HG03571 (cell line): ENCODE results near the gene DIP2C.
"Not testable (repeated sequence)": the region's sequence is repeated elsewhere in the genome, so short reads cannot be mapped to it uniquely, and the experiment has no call there.

Experiments
- ATAC-seq: cut with Tn5 transposase; IDR thresholded peaks from one replicate; pipeline ENCODE4 v1.9.1; 2021; ENCODE audit not compliant: unreplicated experiment

DIP2C gene

DNA sequence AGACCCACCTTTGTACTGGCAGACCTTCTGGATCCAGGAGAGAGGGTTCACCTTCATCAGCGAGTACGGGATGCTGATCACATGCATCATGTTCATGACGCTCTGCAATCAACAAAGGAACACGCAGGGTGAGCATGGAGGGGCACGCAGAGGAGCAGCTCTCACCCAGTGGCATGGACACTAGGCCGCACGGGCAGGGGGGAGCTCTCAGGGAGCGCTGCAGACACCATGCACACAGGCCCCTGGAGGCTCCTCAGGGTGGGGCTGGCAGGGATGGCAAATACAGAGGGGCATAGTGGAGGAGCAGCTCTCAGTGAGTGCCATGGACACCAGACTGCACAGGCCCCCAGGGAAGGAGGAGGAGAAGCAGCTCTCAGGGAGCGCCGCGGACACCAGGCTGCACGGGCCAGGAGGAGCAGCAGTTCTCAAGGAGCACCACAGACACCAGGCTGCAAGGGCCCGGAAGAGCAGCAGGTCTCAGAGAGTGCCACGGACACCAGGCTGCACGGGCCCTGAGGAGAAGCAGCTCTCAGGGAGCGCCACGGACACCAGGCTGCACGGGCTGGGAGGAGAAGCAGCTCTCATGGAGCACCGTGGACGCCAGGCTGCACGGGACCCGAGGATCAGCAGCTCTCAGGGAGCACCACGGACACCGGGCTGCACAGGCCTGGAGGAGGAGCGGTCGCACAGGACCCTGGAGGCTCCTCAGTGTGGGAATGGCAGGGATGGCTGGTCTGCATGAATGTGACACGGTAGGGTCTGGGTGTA, 304.7 kb downstream of the DIP2C start:
- no peak for ATAC-seq

DNA sequence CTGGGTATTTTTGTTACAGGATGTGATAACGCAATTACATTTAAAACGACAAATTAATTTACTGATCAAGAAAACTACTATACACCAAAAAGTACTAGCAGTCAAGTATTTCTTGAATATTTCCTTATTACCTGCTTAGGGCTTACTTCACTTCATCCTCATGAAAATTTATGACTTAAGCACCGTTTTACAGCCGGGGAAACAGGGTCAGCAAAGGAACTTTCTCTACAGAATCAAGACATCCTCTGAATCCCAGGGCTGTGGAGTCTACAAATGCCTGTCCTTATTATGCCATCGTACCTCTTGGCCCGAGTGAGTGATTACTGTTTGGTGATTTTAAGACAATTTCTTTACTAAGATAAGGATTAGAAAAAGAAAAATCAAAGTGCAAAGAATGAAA, 305.9 kb downstream of the DIP2C start:
- no peak for ATAC-seq

GRCh38 chr10:381805-382204, 307.7 kb downstream of the DIP2C start:
- ATAC-seq = no peak

- ATAC-seq = no peak
These were observed 308.1 kb downstream of the DIP2C start for GRCh38 chr10:381346-381745.

DNA sequence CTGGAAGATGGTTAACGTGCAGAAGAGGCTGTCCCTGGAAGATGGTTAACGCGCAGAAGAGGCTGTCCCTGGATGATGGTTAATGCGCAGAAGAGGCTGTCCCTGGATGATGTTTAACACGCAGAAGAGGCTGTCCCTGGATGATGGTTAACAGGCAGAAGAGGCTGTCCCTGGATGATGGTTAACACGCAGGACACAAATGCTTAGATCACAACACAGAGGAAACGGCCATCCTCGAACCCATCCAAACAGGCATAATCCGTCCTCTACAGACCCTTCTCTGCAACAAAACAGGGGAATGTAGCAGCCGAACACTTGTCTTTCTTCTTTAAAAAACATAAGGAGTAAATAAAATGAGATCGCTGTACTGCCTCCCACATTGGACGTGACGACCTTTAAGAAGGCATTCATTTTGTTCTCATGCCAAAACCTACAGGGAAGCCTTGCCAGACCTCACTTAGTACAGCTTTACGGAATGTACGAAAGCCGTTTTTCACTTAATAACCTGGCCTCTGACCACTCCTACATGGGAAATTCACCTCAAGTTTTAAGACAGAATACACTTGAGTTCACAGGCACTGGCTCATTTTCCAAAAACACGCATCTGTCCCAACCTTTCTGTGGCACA, 309.0 kb downstream of the DIP2C start:
- ATAC-seq = no peak

GRCh38 chr10:378930-379704, 310.4 kb downstream of the DIP2C start:
- no peak for ATAC-seq

DNA sequence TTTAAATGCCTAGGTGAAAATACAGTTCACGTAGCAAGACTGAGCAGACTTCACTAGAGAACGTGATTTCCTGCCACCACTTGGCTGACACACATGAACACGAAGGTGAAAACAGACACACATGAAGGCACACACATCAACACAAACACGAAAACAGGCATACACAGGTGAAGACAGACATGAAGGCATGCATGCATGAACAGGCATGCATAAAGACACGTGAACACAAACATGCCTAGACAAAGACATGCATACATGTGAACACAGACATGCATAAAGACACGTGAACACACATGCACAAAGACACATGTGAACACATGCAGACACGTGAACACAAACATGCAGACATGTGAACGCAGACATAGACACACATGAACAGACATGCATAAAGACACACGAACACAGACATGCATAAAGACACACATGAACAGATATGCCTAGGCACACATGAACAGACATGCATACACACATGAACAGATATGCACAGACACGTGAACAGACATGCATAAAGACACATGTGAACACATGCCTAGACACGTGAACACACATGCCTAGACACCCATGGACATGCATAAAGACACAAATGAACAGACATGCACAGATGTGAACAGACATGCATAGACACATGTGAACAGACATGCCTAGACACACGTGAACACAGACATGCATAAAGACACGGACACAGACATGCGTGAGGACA, 311.1 kb downstream of the DIP2C start:
- ATAC-seq = no peak

- no peak for ATAC-seq
These were observed 312.2 kb downstream of the DIP2C start for GRCh38 chr10:377228-377627.

DNA sequence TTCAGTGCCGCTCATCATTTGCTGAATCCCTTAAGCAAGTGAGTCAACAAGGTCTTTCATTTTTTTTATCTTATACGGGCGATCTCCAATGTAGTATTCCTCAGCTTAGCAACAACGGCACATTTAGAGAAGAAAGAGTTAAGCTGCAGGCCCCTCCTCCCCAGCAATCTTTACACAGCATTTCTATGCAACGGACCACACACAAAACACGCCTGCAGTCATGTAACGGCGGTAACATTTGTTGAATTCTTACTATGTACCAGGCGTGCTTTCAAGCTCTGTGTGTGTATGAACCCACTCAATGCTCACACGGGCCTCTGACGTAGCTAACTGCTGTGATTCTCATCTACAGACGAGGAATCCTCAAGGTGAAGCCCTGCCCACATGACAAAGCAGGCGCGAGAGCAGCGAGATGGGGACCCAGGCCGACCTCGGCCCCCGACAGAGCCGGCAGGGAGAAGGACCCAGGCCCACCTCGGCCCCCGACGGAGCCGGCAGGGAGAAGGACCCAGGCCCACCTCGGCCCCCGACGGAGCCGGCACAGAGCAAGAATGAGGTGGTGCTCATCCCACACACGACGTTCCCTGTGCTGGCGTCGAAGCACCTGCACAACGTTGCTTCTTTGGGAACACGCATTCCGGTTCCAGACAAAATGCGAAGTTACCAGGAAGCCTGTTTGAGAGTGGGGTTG, 313.5 kb downstream of the DIP2C start:
- no peak for ATAC-seq

GRCh38 chr10:374354-374753, 315.1 kb downstream of the DIP2C start:
- no peak for ATAC-seq

GRCh38 chr10:373526-374309, 315.8 kb downstream of the DIP2C start:
- no peak for ATAC-seq

DNA sequence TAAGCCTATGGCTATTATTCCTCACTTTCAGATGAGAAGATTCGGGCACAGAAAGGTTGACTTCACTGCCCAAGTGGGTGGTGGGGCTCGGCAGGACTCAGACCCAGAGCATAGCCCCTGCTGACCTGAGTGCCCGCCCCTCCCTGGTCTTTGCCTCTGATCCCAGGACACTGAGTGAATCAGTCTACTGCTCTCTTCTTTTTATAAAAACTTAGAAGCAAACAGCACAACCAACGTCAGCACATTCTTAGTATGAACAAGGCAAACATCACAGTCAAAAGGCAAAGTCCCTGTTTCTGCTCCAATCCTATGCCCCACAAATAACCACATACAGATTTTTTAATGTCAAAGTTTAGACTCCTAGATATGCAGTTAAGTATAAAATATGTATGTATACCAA, 316.5 kb downstream of the DIP2C start:
- no peak for ATAC-seq

GRCh38 chr10:372566-372965, 316.9 kb downstream of the DIP2C start:
- no peak for ATAC-seq

DNA sequence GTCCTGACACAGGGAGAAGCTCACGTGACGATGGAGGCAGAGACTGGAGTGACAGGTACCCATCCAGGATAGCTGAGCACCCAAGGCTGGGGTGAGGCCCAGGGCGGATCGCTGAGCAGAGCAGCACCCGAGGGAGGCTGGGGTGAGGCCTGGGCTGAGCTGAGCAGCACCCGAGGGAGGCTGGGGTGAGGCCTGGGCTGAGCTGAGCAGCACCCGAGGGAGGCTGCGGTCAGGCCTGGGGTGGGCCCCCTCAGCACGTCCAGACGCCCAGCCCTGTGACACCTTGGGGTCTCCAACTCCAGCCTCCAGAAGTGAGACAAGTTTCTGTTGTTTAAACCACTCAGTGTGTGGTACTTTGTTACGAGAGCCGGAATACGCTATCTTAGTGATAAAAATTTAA, 318.0 kb downstream of the DIP2C start:
- no peak for ATAC-seq

DNA sequence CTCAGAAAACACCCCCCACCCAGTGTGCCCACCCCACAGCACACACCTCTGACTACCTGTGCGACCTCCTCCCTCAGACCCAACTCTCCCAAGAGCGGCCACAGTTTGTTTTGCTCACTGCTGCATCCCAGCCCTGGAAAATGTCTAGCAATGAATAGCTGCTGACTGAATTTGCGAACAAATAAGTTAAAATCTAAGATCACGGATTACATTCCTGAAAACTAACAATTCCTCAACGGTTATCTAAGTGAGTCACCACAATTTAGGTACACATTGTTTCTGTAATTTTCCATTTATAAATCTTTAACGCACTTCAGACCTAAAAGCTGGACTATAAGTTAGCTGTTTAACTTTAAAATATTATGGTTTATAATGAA, 319.0 kb downstream of the DIP2C start:
- no peak for ATAC-seq

DNA sequence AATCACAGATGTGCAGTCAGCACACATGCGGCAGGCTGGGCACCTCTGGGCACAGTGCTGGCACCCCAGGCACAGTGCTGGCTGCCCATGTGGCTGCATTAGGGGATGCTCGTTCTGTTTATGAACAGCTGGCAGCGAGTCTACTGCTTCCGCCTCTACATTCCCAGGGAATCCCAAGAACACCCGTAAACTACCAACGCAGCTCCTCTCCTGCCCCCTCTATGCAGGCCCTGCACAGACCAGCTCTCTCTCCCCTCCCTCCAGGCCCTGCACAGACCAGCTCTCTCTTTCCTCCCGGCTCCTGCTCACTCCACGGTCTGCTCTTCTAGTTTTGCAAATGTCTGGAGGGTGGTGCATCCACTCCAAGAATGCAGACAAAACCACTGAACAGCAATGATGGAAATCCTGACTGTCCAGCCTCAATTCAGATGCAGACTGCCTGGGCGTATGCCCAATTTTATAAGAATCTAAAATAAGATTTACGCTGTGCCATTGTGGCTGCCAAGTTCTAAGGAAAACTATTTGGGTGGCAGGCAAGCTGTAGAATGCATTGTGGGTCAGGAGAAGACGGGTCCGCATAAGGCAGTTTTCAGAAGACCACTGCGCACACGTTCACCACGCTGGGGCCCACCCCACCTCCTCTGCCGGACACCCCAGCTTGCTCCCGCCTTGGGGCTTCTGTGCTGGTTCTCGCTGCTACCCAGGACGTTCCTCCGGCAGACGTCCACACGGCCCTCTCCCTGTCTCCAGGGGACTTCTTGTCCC, 319.6 kb downstream of the DIP2C start:
- ATAC-seq = no peak

DNA sequence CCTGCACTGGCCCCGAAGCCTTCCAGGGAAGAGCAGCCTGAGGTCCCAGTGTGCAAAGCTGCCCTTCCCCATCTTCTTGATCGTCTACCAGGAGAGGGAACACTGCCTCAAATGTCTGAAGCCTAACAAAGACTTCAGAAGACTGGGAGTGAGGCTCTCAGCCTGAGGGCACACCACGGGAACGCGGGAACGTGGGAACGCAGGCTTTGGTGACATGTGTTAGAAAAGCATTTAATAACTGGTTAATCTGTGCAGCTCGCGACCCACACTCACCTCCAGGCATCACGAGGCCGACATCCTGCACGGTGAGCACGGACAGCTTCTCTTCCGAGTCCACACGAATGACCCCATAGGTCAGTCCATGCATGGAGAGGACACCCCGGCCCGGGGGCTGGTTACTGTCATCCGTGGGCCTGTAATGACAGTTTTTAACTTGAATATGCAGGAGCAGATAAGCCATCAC, 320.2 kb downstream of the DIP2C start:
- ATAC-seq = no peak

DNA sequence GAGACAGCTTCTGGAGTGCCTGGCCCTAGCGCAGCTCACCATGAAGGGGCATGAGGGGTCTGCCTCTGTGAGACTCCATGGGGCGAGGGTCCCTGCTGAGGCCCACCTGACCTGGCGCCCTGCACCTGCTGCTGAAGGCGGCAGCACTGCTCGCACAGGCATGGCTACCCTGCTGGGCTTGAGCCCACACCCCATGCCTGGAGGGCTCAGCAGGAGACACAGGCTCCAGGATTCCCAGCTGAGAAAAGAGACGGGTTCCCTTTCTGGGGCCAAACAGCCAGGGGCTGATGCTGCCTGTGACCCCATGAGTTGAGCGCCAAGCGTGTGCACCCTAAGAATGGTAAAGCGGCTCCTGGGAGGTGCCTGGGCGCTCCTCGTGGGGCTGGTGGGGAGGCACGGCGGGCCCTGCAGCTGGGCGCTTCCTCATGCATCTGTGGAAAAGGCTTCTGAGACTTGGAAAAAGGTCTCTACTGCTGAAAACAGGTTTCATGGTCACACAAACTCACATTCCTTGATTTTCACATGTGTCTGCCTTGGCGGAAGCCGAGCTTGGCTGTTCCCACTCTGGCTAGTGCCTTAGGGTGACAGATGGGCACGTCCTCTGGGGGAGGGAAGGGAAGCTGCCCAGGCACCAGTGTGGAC, 320.8 kb downstream of the DIP2C start:
- ATAC-seq = no peak

DNA sequence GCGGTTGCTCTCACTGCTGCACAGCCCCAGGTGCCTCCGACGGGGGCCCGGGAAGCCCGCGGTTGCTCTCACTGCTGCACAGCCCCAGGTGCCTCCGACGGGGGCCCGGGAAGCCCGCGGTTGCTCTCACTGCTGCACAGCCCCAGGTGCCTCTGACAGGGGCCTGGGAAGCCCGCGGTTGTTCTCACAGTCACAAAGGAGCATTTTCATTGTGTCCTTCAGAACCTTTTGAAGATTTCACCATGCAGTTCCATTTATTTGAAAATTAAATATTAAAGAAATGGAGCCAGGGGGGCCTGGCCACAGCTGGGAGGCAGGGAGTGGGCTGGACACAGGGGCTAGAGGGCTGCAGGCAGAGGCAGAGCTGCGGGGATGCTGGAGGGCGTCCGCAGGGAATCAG, 321.4 kb downstream of the DIP2C start:
- ATAC-seq = not testable (repeated sequence)
